HEK293 (cell line): ENCODE results near the gene CENPV.

Experiments used
- CTCF ChIA-PET: fragments of 350-600 bp; formaldehyde crosslinking; extraction: SDS; loops from one replicate; lab custom pipeline; 2021; ENCODE audit warnings: antibody characterized with exemption; lab: Yijun Ruan, JAX
- POLR2A ChIA-PET: fragments of 300-600 bp; formaldehyde crosslinking; extraction: SDS; loops from one replicate; lab custom pipeline; 2020; ENCODE audit warnings: antibody characterized with exemption, inconsistent platforms; lab: Yijun Ruan, JAX
- H3K27ac ChIP-seq: fragments of 200-500 bp; sonication (Bioruptor generic); 2 replicates; pipeline ENCODE4 v1.5.1; 2014; ENCODE audit warnings: low read depth, low read length, control low read depth, inconsistent platforms; ENCODE audit errors: extremely low read depth
- H3K36me3 ChIP-seq, 2 experiments: fragments of 200-500 bp in 1 of 2; sonication (Bioruptor generic) in 1 of 2; 1 replicate in 1 of 2; 2 replicates in 1 of 2; pipeline ENCODE4 v1.5.1; 2014 to 2017; ENCODE audit warnings: inconsistent platforms in 2 of 2, low read length in 2 of 2; ENCODE audit not compliant: control insufficient read depth in 2 of 2, insufficient read depth in 1 of 2
- H3K4me1 ChIP-seq: fragments of 200-500 bp; sonication (Bioruptor generic); 2 replicates; pipeline ENCODE4 v1.5.1; 2014; ENCODE audit warnings: mild to moderate bottlenecking, low read length, inconsistent platforms; ENCODE audit not compliant: control insufficient read depth, insufficient read depth
- H3K4me3 ChIP-seq: 2 replicates; pipeline ENCODE4 v1.5.1; 2011; ENCODE audit warnings: low read depth, mild to moderate bottlenecking, control low read depth, low read length, moderate library complexity
- H3K9me3 ChIP-seq: fragments of 200-500 bp; sonication (Bioruptor generic); 2 replicates; pipeline ENCODE4 v1.5.1; 2014; ENCODE audit warnings: low read depth, low read length, inconsistent platforms; ENCODE audit not compliant: control insufficient read depth, insufficient read depth
- FEZF1 ChIP-seq: fragments of 450-650 bp; formaldehyde crosslinking; IDR thresholded peaks from 2 replicates; pipeline ENCODE4 v1.5.1; 2016; ENCODE audit warnings: missing biosample characterization, missing genetic modification characterization
- KLF1 ChIP-seq: fragments of 450-650 bp; formaldehyde crosslinking; IDR thresholded peaks from 2 replicates; pipeline ENCODE4 v1.5.1; 2016; ENCODE audit warnings: missing biosample characterization, missing genetic modification characterization
- KLF16 ChIP-seq: fragments of 450-650 bp; formaldehyde crosslinking; IDR thresholded peaks from 2 replicates; pipeline ENCODE4 v1.5.1; 2017; ENCODE audit warnings: missing biosample characterization, missing genetic modification characterization
- TRIM28 ChIP-seq: IDR thresholded peaks from 2 replicates; pipeline ENCODE4 v1.6.1; 2011; ENCODE audit warnings: low read length, control low read depth, borderline replicate concordance
- YY2 ChIP-seq: fragments of 450-650 bp; formaldehyde crosslinking; IDR thresholded peaks from 2 replicates; pipeline ENCODE4 v1.5.1; 2016; ENCODE audit warnings: missing biosample characterization, missing genetic modification characterization
- ZBTB21 ChIP-seq: fragments of 450-650 bp; formaldehyde crosslinking; IDR thresholded peaks from 2 replicates; pipeline ENCODE4 v1.5.1; 2017; ENCODE audit warnings: missing biosample characterization, missing genetic modification characterization
- ZEB2 ChIP-seq: fragments of 450-650 bp; formaldehyde crosslinking; IDR thresholded peaks from 2 replicates; pipeline ENCODE4 v1.5.1; 2016; ENCODE audit warnings: missing biosample characterization, missing genetic modification characterization
- ZFP3 ChIP-seq: fragments of 450-650 bp; formaldehyde crosslinking; IDR thresholded peaks from 2 replicates; pipeline ENCODE4 v1.5.1; 2016; ENCODE audit warnings: low read depth, missing biosample characterization, missing genetic modification characterization
- ZNF140 ChIP-seq: fragments of 450-650 bp; formaldehyde crosslinking; IDR thresholded peaks from 2 replicates; pipeline ENCODE4 v1.5.1; 2016; ENCODE audit warnings: missing biosample characterization, missing genetic modification characterization
- ZNF16 ChIP-seq: fragments of 450-650 bp; formaldehyde crosslinking; IDR thresholded peaks from 2 replicates; pipeline ENCODE4 v1.5.1; 2016; ENCODE audit warnings: low read depth, missing biosample characterization, missing genetic modification characterization
- ZNF174 ChIP-seq: fragments of 450-650 bp; formaldehyde crosslinking; IDR thresholded peaks from 2 replicates; pipeline ENCODE4 v1.5.0; 2017; ENCODE audit warnings: missing biosample characterization, mild to moderate bottlenecking, missing genetic modification characterization
- ZNF292 ChIP-seq: fragments of 450-650 bp; formaldehyde crosslinking; IDR thresholded peaks from 2 replicates; pipeline ENCODE4 v1.5.1; 2016; ENCODE audit warnings: low read depth, missing biosample characterization, missing genetic modification characterization, borderline replicate concordance
- ZNF521 ChIP-seq: fragments of 450-650 bp; formaldehyde crosslinking; IDR thresholded peaks from 2 replicates; pipeline ENCODE4 v1.5.1; 2017; ENCODE audit warnings: missing biosample characterization, mild to moderate bottlenecking, missing genetic modification characterization
- ZNF629 ChIP-seq: fragments of 450-650 bp; formaldehyde crosslinking; IDR thresholded peaks from 2 replicates; pipeline ENCODE4 v1.5.1; 2017; ENCODE audit warnings: missing biosample characterization, missing genetic modification characterization
- TF ChIP-seq, protein P1 (sequence below): fragments of 450-650 bp; formaldehyde crosslinking; IDR thresholded peaks from 2 replicates; pipeline ENCODE4 v1.5.1; 2016; ENCODE audit warnings: missing biosample characterization, missing genetic modification characterization
- TF ChIP-seq, protein P2 (sequence below): fragments of 450-650 bp; formaldehyde crosslinking; IDR thresholded peaks from 2 replicates; pipeline ENCODE4 v1.5.1; 2016; ENCODE audit warnings: missing biosample characterization, missing genetic modification characterization
- TF ChIP-seq, protein P3 (sequence below): fragments of 450-650 bp; formaldehyde crosslinking; IDR thresholded peaks from 2 replicates; pipeline ENCODE4 v1.5.1; 2016; ENCODE audit warnings: missing biosample characterization, missing genetic modification characterization
- TF ChIP-seq, protein P4 (sequence below): fragments of 450-650 bp; formaldehyde crosslinking; IDR thresholded peaks from 2 replicates; pipeline ENCODE4 v1.5.1; 2017; ENCODE audit warnings: missing biosample characterization, missing genetic modification characterization
- TF ChIP-seq, protein P5 (sequence below): fragments of 450-650 bp; formaldehyde crosslinking; IDR thresholded peaks from 2 replicates; pipeline ENCODE4 v1.5.1; 2016; ENCODE audit warnings: missing biosample characterization, missing genetic modification characterization
- TF ChIP-seq, protein P6 (sequence below): fragments of 450-650 bp; formaldehyde crosslinking; IDR thresholded peaks from 2 replicates; pipeline ENCODE4 v1.5.1; 2016; ENCODE audit warnings: missing biosample characterization, missing genetic modification characterization
- TF ChIP-seq, protein P7 (sequence below): fragments of 450-650 bp; formaldehyde crosslinking; IDR thresholded peaks from 2 replicates; pipeline ENCODE4 v1.5.1; 2016; ENCODE audit warnings: missing biosample characterization, missing genetic modification characterization

The CENPV gene

DNA sequence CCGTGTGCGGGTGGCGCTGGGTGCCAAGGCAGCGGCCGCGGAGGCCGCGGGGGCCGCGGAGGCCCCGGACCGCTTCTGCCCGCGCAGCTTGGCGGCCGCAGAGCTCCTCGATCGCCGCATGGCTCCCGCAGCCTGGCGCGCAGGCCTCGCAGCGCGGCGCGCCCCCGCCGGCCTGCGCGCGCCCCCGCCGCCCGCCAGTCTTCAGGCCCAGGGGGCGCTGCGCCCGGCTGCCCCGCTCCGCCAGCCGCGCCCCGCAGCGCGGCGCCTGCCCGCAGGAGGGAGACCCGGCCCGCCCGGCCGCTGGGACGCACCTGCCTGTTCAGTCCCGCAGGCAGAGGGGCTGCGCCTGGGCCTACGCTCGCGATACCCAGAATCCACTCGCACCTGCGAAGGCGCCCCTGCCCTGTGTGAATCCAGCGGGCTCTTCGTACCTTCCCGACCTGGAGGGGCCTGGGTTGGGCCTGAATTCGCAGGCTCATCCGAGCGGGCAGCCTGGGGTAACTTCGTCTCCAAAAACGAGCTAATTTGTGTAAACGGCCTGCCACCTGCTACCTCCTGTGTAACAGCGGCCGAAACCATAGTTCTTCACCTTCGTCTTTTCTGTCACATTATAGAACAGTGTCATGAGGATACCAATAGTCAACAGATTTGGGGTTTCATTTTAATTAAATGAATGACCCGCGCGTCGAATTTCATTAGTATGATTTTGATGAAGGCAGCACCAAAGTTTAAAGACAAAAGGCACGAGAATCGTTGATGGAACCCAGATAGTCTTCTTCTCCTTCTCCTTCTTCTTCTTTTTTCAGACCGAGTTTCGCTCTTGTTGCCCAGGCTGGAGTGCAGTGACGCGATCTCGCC lies at the start of gene CENPV:
Gene CENPV (minus strand): TSS at position 153 of the 858 bp plus-strand sequence. CDS start 33 bp downstream, at position 120.
- ChIA-PET POLR2A (interaction anchor here (0.6 to 5.3 kb wide), 9 partner anchors 9 to 1996 kb away, joined by 3 to 44 read pairs (median 4); partner anchors contain the start of gene UBB), CTCF (interaction anchor here (0.6 to 7.9 kb wide), 15 partner anchors 8 to 807 kb away, joined by 3 to 89 read pairs (median 4); no protein-coding TSS in a partner anchor)
- peak within 1 kb of the TSS; percentile 97 for H3K27ac ChIP-seq
- TF ChIP-seq ZFP3 (tag by site-specific recombination), result no peak
- TF ChIP-seq KLF16, result no peak
- no peak for TF ChIP-seq KLF1 (tag by site-specific recombination)
- no peak for TF ChIP-seq ZNF174 (tag by site-specific recombination)
- TF ChIP-seq, protein P1, sequence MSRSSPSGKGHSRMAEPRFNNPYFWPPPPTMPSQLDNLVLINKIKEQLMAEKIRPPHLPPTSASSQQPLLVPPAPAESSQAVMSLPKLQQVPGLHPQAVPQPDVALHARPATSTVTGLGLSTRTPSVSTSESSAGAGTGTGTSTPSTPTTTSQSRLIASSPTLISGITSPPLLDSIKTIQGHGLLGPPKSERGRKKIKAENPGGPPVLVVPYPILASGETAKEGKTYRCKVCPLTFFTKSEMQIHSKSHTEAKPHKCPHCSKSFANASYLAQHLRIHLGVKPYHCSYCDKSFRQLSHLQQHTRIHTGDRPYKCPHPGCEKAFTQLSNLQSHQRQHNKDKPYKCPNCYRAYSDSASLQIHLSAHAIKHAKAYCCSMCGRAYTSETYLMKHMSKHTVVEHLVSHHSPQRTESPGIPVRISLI, result no peak
- TF ChIP-seq, protein P2, sequence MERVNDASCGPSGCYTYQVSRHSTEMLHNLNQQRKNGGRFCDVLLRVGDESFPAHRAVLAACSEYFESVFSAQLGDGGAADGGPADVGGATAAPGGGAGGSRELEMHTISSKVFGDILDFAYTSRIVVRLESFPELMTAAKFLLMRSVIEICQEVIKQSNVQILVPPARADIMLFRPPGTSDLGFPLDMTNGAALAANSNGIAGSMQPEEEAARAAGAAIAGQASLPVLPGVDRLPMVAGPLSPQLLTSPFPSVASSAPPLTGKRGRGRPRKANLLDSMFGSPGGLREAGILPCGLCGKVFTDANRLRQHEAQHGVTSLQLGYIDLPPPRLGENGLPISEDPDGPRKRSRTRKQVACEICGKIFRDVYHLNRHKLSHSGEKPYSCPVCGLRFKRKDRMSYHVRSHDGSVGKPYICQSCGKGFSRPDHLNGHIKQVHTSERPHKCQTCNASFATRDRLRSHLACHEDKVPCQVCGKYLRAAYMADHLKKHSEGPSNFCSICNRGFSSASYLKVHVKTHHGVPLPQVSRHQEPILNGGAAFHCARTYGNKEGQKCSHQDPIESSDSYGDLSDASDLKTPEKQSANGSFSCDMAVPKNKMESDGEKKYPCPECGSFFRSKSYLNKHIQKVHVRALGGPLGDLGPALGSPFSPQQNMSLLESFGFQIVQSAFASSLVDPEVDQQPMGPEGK, result 0 out of 2 replicates have a peak, but pooled peaks have one; percentile 33
- TF ChIP-seq ZNF629 (tag by site-specific recombination), result no peak
- TF ChIP-seq ZNF16, result no peak
- TF ChIP-seq ZNF521 (tag by site-specific recombination), result no peak
- TF ChIP-seq, protein P3, sequence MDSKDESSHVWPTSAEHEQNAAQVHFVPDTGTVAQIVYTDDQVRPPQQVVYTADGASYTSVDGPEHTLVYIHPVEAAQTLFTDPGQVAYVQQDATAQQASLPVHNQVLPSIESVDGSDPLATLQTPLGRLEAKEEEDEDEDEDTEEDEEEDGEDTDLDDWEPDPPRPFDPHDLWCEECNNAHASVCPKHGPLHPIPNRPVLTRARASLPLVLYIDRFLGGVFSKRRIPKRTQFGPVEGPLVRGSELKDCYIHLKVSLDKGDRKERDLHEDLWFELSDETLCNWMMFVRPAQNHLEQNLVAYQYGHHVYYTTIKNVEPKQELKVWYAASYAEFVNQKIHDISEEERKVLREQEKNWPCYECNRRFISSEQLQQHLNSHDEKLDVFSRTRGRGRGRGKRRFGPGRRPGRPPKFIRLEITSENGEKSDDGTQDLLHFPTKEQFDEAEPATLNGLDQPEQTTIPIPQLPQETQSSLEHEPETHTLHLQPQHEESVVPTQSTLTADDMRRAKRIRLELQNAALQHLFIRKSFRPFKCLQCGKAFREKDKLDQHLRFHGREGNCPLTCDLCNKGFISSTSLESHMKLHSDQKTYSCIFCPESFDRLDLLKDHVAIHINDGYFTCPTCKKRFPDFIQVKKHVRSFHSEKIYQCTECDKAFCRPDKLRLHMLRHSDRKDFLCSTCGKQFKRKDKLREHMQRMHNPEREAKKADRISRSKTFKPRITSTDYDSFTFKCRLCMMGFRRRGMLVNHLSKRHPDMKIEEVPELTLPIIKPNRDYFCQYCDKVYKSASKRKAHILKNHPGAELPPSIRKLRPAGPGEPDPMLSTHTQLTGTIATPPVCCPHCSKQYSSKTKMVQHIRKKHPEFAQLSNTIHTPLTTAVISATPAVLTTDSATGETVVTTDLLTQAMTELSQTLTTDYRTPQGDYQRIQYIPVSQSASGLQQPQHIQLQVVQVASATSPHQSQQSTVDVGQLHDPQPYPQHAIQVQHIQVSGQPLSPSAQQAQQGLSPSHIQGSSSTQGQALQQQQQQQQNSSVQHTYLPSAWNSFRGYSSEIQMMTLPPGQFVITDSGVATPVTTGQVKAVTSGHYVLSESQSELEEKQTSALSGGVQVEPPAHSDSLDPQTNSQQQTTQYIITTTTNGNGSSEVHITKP (tag by site-specific recombination), result no peak
- TF ChIP-seq FEZF1 (tag by site-specific recombination), result no peak
- TF ChIP-seq ZBTB21 (tag by site-specific recombination), result no peak
- no peak for TF ChIP-seq YY2 (tag by site-specific recombination)
- peak; percentile 32; the same call in 1 of the 2 replicates for TF ChIP-seq TRIM28
- peak; percentile 50 for TF ChIP-seq ZEB2 (tag by site-specific recombination)
- TF ChIP-seq, protein P4, sequence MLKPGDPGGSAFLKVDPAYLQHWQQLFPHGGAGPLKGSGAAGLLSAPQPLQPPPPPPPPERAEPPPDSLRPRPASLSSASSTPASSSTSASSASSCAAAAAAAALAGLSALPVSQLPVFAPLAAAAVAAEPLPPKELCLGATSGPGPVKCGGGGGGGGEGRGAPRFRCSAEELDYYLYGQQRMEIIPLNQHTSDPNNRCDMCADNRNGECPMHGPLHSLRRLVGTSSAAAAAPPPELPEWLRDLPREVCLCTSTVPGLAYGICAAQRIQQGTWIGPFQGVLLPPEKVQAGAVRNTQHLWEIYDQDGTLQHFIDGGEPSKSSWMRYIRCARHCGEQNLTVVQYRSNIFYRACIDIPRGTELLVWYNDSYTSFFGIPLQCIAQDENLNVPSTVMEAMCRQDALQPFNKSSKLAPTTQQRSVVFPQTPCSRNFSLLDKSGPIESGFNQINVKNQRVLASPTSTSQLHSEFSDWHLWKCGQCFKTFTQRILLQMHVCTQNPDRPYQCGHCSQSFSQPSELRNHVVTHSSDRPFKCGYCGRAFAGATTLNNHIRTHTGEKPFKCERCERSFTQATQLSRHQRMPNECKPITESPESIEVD (tag by site-specific recombination), result no peak
- TF ChIP-seq ZNF292 (tag by site-specific recombination), result no peak
- TF ChIP-seq, protein P5, sequence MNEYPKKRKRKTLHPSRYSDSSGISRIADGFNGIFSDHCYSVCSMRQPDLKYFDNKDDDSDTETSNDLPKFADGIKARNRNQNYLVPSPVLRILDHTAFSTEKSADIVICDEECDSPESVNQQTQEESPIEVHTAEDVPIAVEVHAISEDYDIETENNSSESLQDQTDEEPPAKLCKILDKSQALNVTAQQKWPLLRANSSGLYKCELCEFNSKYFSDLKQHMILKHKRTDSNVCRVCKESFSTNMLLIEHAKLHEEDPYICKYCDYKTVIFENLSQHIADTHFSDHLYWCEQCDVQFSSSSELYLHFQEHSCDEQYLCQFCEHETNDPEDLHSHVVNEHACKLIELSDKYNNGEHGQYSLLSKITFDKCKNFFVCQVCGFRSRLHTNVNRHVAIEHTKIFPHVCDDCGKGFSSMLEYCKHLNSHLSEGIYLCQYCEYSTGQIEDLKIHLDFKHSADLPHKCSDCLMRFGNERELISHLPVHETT (tag by site-specific recombination), result no peak
- TF ChIP-seq, protein P6, sequence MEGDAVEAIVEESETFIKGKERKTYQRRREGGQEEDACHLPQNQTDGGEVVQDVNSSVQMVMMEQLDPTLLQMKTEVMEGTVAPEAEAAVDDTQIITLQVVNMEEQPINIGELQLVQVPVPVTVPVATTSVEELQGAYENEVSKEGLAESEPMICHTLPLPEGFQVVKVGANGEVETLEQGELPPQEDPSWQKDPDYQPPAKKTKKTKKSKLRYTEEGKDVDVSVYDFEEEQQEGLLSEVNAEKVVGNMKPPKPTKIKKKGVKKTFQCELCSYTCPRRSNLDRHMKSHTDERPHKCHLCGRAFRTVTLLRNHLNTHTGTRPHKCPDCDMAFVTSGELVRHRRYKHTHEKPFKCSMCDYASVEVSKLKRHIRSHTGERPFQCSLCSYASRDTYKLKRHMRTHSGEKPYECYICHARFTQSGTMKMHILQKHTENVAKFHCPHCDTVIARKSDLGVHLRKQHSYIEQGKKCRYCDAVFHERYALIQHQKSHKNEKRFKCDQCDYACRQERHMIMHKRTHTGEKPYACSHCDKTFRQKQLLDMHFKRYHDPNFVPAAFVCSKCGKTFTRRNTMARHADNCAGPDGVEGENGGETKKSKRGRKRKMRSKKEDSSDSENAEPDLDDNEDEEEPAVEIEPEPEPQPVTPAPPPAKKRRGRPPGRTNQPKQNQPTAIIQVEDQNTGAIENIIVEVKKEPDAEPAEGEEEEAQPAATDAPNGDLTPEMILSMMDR (tag by site-specific recombination), result peak; percentile 19; the same call in 1 of the 2 replicates
- no peak for TF ChIP-seq ZNF140 (tag by site-specific recombination)
- TF ChIP-seq, protein P7, sequence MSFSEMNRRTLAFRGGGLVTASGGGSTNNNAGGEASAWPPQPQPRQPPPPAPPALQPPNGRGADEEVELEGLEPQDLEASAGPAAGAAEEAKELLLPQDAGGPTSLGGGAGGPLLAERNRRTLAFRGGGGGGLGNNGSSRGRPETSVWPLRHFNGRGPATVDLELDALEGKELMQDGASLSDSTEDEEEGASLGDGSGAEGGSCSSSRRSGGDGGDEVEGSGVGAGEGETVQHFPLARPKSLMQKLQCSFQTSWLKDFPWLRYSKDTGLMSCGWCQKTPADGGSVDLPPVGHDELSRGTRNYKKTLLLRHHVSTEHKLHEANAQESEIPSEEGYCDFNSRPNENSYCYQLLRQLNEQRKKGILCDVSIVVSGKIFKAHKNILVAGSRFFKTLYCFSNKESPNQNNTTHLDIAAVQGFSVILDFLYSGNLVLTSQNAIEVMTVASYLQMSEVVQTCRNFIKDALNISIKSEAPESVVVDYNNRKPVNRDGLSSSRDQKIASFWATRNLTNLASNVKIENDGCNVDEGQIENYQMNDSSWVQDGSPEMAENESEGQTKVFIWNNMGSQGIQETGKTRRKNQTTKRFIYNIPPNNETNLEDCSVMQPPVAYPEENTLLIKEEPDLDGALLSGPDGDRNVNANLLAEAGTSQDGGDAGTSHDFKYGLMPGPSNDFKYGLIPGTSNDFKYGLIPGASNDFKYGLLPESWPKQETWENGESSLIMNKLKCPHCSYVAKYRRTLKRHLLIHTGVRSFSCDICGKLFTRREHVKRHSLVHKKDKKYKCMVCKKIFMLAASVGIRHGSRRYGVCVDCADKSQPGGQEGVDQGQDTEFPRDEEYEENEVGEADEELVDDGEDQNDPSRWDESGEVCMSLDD, result no peak

More for the DNA sequence above, at the start of gene CENPV:
- Histone ChIP-seq H3K9me3 (no peaks in the 10 kb centered on the region), H3K4me1 (peaks cover 3% of the 10 kb centered on the region; the same call in 1 of the 2 replicates), H3K4me3 (peak within 1 kb of the TSS; percentile 77), H3K36me3 (peaks cover 9 to 15% of the 10 kb centered on the region in 2 experiments; a peak in 2 of 3 replicates)
